K562 (cell line): ENCODE data around the gene ZBTB7A. TPM values are rescaled to one million over a fixed set of nuclear protein-coding genes. Genes with fewer than 3 reads are reported as not detected.

Experiments
- CHD1 ChIP-seq: fragments of 200-600 bp; sonication (generic); IDR thresholded peaks from one replicate; pipeline ENCODE4 v1.6.1; 2012; ENCODE audit warnings: mild to moderate bottlenecking, moderate library complexity, low read length, inconsistent platforms
- FOXM1 ChIP-seq, 2 experiments: fragments of 450-650 bp in 1 of 2; sonication (generic) in 1 of 2; formaldehyde crosslinking in 1 of 2; IDR thresholded peaks; 2 replicates each; pipeline versions ENCODE4 v1.6.1 to v1.9.0; 2017 to 2022; ENCODE audit warnings: low read depth in 2 of 2, mild to moderate bottlenecking in 2 of 2, missing genetic modification reagents in 1 of 2, moderate library complexity in 1 of 2
- GABPB2 ChIP-seq: fragments of 250-450 bp; sonication (Bioruptor Pico); conservative IDR thresholded peaks from 2 replicates; pipeline ENCODE4 v1.5.1; 2021; ENCODE audit warnings: mild to moderate bottlenecking
- POLR2G ChIP-seq: fragments of 200-400 bp; formaldehyde crosslinking; IDR thresholded peaks from 2 replicates; pipeline ENCODE4 v1.6.1; 2017; ENCODE audit warnings: low read depth, mild to moderate bottlenecking, antibody characterized with exemption, low read length, moderate library complexity
- RCOR1 ChIP-seq, 2 experiments: IDR thresholded peaks; 2 replicates each; pipeline ENCODE4 v1.6.1; 2012; ENCODE audit warnings: low read depth in 2 of 2, low read length in 2 of 2, borderline replicate concordance in 1 of 2, improper control_type of control experiment in 1 of 2
- SPI1 ChIP-seq: IDR thresholded peaks from 2 replicates; pipeline ENCODE4 v1.6.1; 2011; ENCODE audit warnings: low read depth, low read length, control low read depth, borderline replicate concordance
- TCF3 ChIP-seq: sonication (generic); formaldehyde crosslinking; IDR thresholded peaks from 2 replicates; pipeline ENCODE4 v1.4.0; 2020; ENCODE audit warnings: mild to moderate bottlenecking, missing genetic modification reagents
- TRIM25 ChIP-seq: fragments of 450-650 bp; IDR thresholded peaks from 2 replicates; pipeline ENCODE4 v1.7.0; 2016; ENCODE audit warnings: borderline replicate concordance
- polyA plus RNA-seq, 8 experiments: library from polyadenylated mRNA; depleted of rRNA in 4 of 8; stranded (reverse) in 5 of 8; unstranded in 3 of 8; fragments of >200 nt; fragmentation: Nextera tagmentation in 2 of 8; fragmentation: Illumina TruSeq in 1 of 8; extraction: Ambion mirVana in 2 of 8; extraction: Trizol in 1 of 8; gene quantifications; 2 replicates each; pipeline versions ENCODE4 v1.2.1 to v1.2.3, GENCODE V29; 2011 to 2014; ENCODE audit warnings: inconsistent platforms in 1 of 8, missing spikeins in 1 of 8
- total RNA-seq, 7 experiments: library from RNA; depleted of rRNA in 6 of 7; stranded (reverse); fragments of >200 nt in 6 of 7; fragmentation: Illumina TruSeq in 2 of 7; extraction: Trizol in 2 of 7; gene quantifications; 2 replicates each; pipeline versions ENCODE4 v1.2.1 to v1.2.3, GENCODE V29; 2011 to 2021; ENCODE audit warnings: low replicate concordance in 1 of 7

The ZBTB7A gene
- total and polyA plus RNA-seq, 9 of the 15 experiments (the other 6 are each of a cell fraction or from before 2014, with no cell fraction given): 0.11 to 34.0 (median 4.6) TPM

GRCh38 chr19:4065430-4066175, 1.1 kb downstream of the ZBTB7A start (continued):
- TF ChIP-seq SPI1: no peak
- no peak for TF ChIP-seq TCF3 (CRISPR knock-in tag)
- no peak for TF ChIP-seq RCOR1 (IDR thresholded peaks at IDR 0.05; ENCODE audit: borderline replicate concordance in 1 of 2, low read depth in 2 of 2, low read length in 2 of 2)
- TF ChIP-seq GABPB2 (CRISPR knock-in tag): no peak
- TF ChIP-seq TRIM25: no peak
- TF ChIP-seq CHD1: no peak
- TF ChIP-seq FOXM1 (IDR thresholded peaks at IDR 0.05; ENCODE audit: low read depth): no peak
- no peak for TF ChIP-seq FOXM1 (CRISPR knock-in tag; IDR thresholded peaks at IDR 0.05; ENCODE audit: low read depth)
- peak; percentile 43 for TF ChIP-seq POLR2G
